ENCODE measurements around the gene SLC7A6OS. TPM values are rescaled to one million over a fixed set of nuclear protein-coding genes. Genes with fewer than 3 reads are reported as not detected.

The SLC7A6OS gene
- total RNA-seq, 1 experiment from 2014 or later: 16.4 TPM

- no TSS peak for BruUV-seq (replicated peaks)
Measured at GRCh38 chr16:68351991-68352431, 41.3 kb upstream of the SLC7A6OS start.

GRCh38 chr16:68351463-68351862, 40.7 kb upstream of the SLC7A6OS start:
- Histone ChIP-seq H2AFZ (ENCODE audit: low read depth, low read length, poor library complexity, severe bottlenecking) (no peak overlapping the region), H3K36me3 (ENCODE audit: control insufficient read depth in 1 of 2, insufficient read depth in 2 of 2, low read length in 2 of 2) (peaks cover 8 to 34% of the 10 kb centered on the region in 2 experiments), H3K27me3 (ENCODE audit: insufficient read depth, low read length) (no peaks in the 10 kb centered on the region), H3K27ac (ENCODE audit: low read depth, low read length) (no peak overlapping the region), H3K9ac (ENCODE audit: low read length) (no peak overlapping the region), H3K4me2 (ENCODE audit: low read length) (no peak overlapping the region), H4K20me1 (ENCODE audit: insufficient read depth) (no peaks in the 10 kb centered on the region), H3K4me1 (ENCODE audit: control insufficient read depth in 1 of 2, insufficient read depth in 2 of 2, low read length in 2 of 2) (no peaks in the 10 kb centered on the region), H3K79me2 (ENCODE audit: insufficient read depth, low read length) (no peaks in the 10 kb centered on the region), H3K9me3 (ENCODE audit: control insufficient read depth in 1 of 2, insufficient read depth in 1 of 2, low read depth in 1 of 2, low read length in 2 of 2) (no peaks in the 10 kb centered on the region), H3K4me3 (replicated peaks in 1 of 2; ENCODE audit: low read depth in 1 of 2, low read length in 2 of 2) (no peak overlapping the region), H3K9me2 (ENCODE audit: insufficient read depth) (no peaks in the 10 kb centered on the region)
- TF ChIP-seq JUND (IDR thresholded peaks at IDR 0.05) (no peak), POLR2AphosphoS5 (IDR thresholded peaks at IDR 0.05; ENCODE audit: low read depth, low read length) (no peak), TCF7L2 (IDR thresholded peaks at IDR 0.05; ENCODE audit: borderline replicate concordance, extremely low read depth, insufficient read depth, insufficient read length) (no peak), ELF1 (IDR thresholded peaks at IDR 0.05; ENCODE audit: borderline replicate concordance, low read depth) (no peak), REST (IDR thresholded peaks at IDR 0.05; ENCODE audit: low read depth) (no peak), SRF (IDR thresholded peaks at IDR 0.05; ENCODE audit: low read depth) (no peak)
- no peak for ATAC-seq
- intact Hi-C loops (cut with micrococcal nuclease): no loop called here
- ChIA-PET POLR2A (no interaction called here), CTCF (no interaction called here), RAD21 (ENCODE audit: low non-redundant PET in 1 of 2, low total read pairs in 2 of 2, uncharacterized antibody in 2 of 2, unreplicated experiment in 2 of 2) (no interaction called here)
- no TSS peak for BruUV-seq (replicated peaks)
- DNase-seq (ENCODE audit: low read depth, low spot score): no peak

More at GRCh38 chr16:68351991-68352431, 41.3 kb upstream of the SLC7A6OS start:
- ChIA-PET RAD21 (ENCODE audit: low non-redundant PET in 1 of 2, low total read pairs in 2 of 2, uncharacterized antibody in 2 of 2, unreplicated experiment in 2 of 2) (no interaction called here), POLR2A (no interaction called here), CTCF (no interaction called here)
- Histone ChIP-seq H3K4me2 (ENCODE audit: low read length) (no peak overlapping the region), H3K27me3 (ENCODE audit: insufficient read depth, low read length) (no peaks in the 10 kb centered on the region), H3K9me3 (ENCODE audit: control insufficient read depth in 1 of 2, insufficient read depth in 1 of 2, low read depth in 1 of 2, low read length in 2 of 2) (no peaks in the 10 kb centered on the region), H3K9ac (ENCODE audit: low read length) (no peak overlapping the region), H3K9me2 (ENCODE audit: insufficient read depth) (no peaks in the 10 kb centered on the region), H3K27ac (ENCODE audit: low read depth, low read length) (no peak overlapping the region), H3K4me1 (ENCODE audit: control insufficient read depth in 1 of 2, insufficient read depth in 2 of 2, low read length in 2 of 2) (no peaks in the 10 kb centered on the region), H3K36me3 (ENCODE audit: control insufficient read depth in 1 of 2, insufficient read depth in 2 of 2, low read length in 2 of 2) (peaks cover 8 to 34% of the 10 kb centered on the region in 2 experiments), H3K4me3 (replicated peaks in 1 of 2; ENCODE audit: low read depth in 1 of 2, low read length in 2 of 2) (no peak overlapping the region), H2AFZ (ENCODE audit: low read depth, low read length, poor library complexity, severe bottlenecking) (no peak overlapping the region), H3K79me2 (ENCODE audit: insufficient read depth, low read length) (no peaks in the 10 kb centered on the region), H4K20me1 (ENCODE audit: insufficient read depth) (no peaks in the 10 kb centered on the region)
- intact Hi-C loops (cut with micrococcal nuclease): no loop called here
- DNase-seq (ENCODE audit: low read depth, low spot score) (no peak), ATAC-seq (no peak)
- TF ChIP-seq CTCF (IDR thresholded peaks at IDR 0.05 in 2 of 3, conservative IDR thresholded peaks at IDR 0.05 in 1 of 3; ENCODE audit: borderline replicate concordance in 1 of 3, insufficient read depth in 1 of 3, low read depth in 2 of 3, low read length in 2 of 3): no peak
- TF ChIP-seq ZFX (IDR thresholded peaks at IDR 0.05): no peak
- TF ChIP-seq RAD21 (IDR thresholded peaks at IDR 0.05; ENCODE audit: low read depth): no peak
- TF ChIP-seq YY1 (IDR thresholded peaks at IDR 0.05; ENCODE audit: extremely low read depth, insufficient replicate concordance, low read depth, low read length): no peak
- TF ChIP-seq FOSL1 (IDR thresholded peaks at IDR 0.05; ENCODE audit: low read depth): no peak
